GM20000 (cell line): ENCODE data around the gene DRD2.

Source experiments
- DNase-seq: peaks from one replicate; pipeline ENCODE4 v3.0.0; 2012; ENCODE audit warnings: low spot score
- CTCF ChIP-seq: IDR thresholded peaks from 2 replicates; pipeline ENCODE4 v1.5.1; 2012; ENCODE audit warnings: mild to moderate bottlenecking, control low read depth; ENCODE audit errors: extremely low read depth, missing control alignments

The DRD2 gene

GRCh38 chr11:113472471-113472870, 2.7 kb downstream of the DRD2 start:
- no peak for TF ChIP-seq CTCF
- DNase-seq, result no peak

GRCh38 chr11:113470233-113470632, 5.0 kb downstream of the DRD2 start:
- no peak for TF ChIP-seq CTCF
- no peak for DNase-seq

GRCh38 chr11:113468726-113469345, 6.4 kb downstream of the DRD2 start:
- TF ChIP-seq CTCF, result no peak
- DNase-seq, result no peak

GRCh38 chr11:113467545-113467944, 7.7 kb downstream of the DRD2 start:
- TF ChIP-seq CTCF, result no peak
- no peak for DNase-seq

- DNase-seq, result no peak
- no peak for TF ChIP-seq CTCF
Observed at GRCh38 chr11:113465786-113466185, 9.4 kb downstream of the DRD2 start.

- TF ChIP-seq CTCF, result no peak
- DNase-seq, result no peak
Observed at GRCh38 chr11:113464416-113464815, 10.8 kb downstream of the DRD2 start.

- no peak for TF ChIP-seq CTCF
- DNase-seq, result no peak
Observed at GRCh38 chr11:113462830-113463229, 12.4 kb downstream of the DRD2 start.

GRCh38 chr11:113461639-113462038, 13.6 kb downstream of the DRD2 start:
- DNase-seq, result no peak
- TF ChIP-seq CTCF, result no peak
